Liver (tissue), 9 donors: Measurements from ENCODE around the gene HBP1. TPM values are rescaled to one million over a fixed set of nuclear protein-coding genes. Genes with fewer than 3 reads are reported as not detected.

ENCODE experiments used
- DNase-seq: peaks from one replicate; pipeline ENCODE4 v3.0.0-alpha.2; 2017; ENCODE audit warnings: low spot score
- H3K27ac ChIP-seq, 2 donors: one replicate each; pipeline ENCODE4 v1.7.0; 2013; ENCODE audit warnings: inconsistent platforms in 2 of 2, low read length in 2 of 2, control low read depth in 1 of 2, low read depth in 1 of 2, mild to moderate bottlenecking in 1 of 2
- H3K27me3 ChIP-seq, 4 donors: one replicate each; pipeline versions ENCODE4 v1.6.1 to v1.7.0; 2013; ENCODE audit warnings: low read length in 3 of 4, inconsistent platforms in 1 of 4, mild to moderate bottlenecking in 1 of 4, moderate library complexity in 1 of 4; ENCODE audit not compliant: control insufficient read depth in 4 of 4, insufficient read depth in 4 of 4
- H3K36me3 ChIP-seq, 4 donors: one replicate each; pipeline versions ENCODE4 v1.6.1 to v1.7.0; 2013; ENCODE audit warnings: low read length in 3 of 4, mild to moderate bottlenecking in 3 of 4, low read depth in 1 of 4, moderate library complexity in 1 of 4; ENCODE audit not compliant: control insufficient read depth in 4 of 4, insufficient read depth in 3 of 4
- H3K4me1 ChIP-seq, 4 donors: one replicate each; pipeline versions ENCODE4 v1.6.1 to v1.7.0; 2013; ENCODE audit warnings: low read length in 3 of 4, mild to moderate bottlenecking in 3 of 4, moderate library complexity in 1 of 4; ENCODE audit not compliant: control insufficient read depth in 4 of 4, insufficient read depth in 4 of 4
- H3K4me3 ChIP-seq, 3 donors: one replicate each; pipeline versions ENCODE4 v1.6.1 to v1.7.0; 2013; ENCODE audit warnings: low read length in 3 of 3, control low read depth in 1 of 3, low read depth in 1 of 3, mild to moderate bottlenecking in 1 of 3
- H3K9ac ChIP-seq, 2 donors: one replicate each; pipeline ENCODE4 v1.7.0; 2013; ENCODE audit warnings: low read length in 2 of 2, mild to moderate bottlenecking in 2 of 2, moderate library complexity in 2 of 2, control low read depth in 1 of 2, low read depth in 1 of 2
- H3K9me3 ChIP-seq, 4 donors: one replicate each; pipeline versions ENCODE4 v1.6.1 to v1.7.0; 2013; ENCODE audit warnings: low read length in 3 of 4; ENCODE audit not compliant: control insufficient read depth in 4 of 4
- ATF3 ChIP-seq: IDR thresholded peaks from 2 replicates; pipeline ENCODE4 v1.6.1; 2016; ENCODE audit warnings: antibody characterized with exemption
- CTCF ChIP-seq: fragments of 150-350 bp; IDR thresholded peaks from 2 replicates; pipeline ENCODE4 v1.5.1; 2017; ENCODE audit warnings: improper control_type of control experiment, low read depth, low read length; ENCODE audit not compliant: missing input control
- EGR1 ChIP-seq, 2 donors: IDR thresholded peaks; 2 replicates each; pipeline ENCODE4 v1.6.1; 2016 to 2018; ENCODE audit warnings: antibody characterized with exemption in 2 of 2, low read depth in 2 of 2
- FOXA1 ChIP-seq: IDR thresholded peaks from 2 replicates; pipeline ENCODE4 v1.6.1; 2016; ENCODE audit warnings: antibody characterized with exemption
- FOXA2 ChIP-seq: IDR thresholded peaks from 2 replicates; pipeline ENCODE4 v1.6.1; 2016; ENCODE audit warnings: antibody characterized with exemption
- GABPA ChIP-seq, 2 donors: IDR thresholded peaks in 1 of 2; conservative IDR thresholded peaks in 1 of 2; 2 replicates each; pipeline ENCODE4 v1.6.1; 2016; ENCODE audit warnings: antibody characterized with exemption in 2 of 2, mild to moderate bottlenecking in 1 of 2, moderate library complexity in 1 of 2
- HNF4G ChIP-seq: IDR thresholded peaks from 2 replicates; pipeline ENCODE4 v1.6.1; 2016; ENCODE audit warnings: antibody characterized with exemption
- JUND ChIP-seq, 2 donors: IDR thresholded peaks; 2 replicates each; pipeline ENCODE4 v1.6.1; 2016; ENCODE audit warnings: antibody characterized with exemption in 2 of 2
- MAX ChIP-seq: IDR thresholded peaks from 2 replicates; pipeline ENCODE4 v1.6.1; 2016; ENCODE audit warnings: antibody characterized with exemption
- NR2F2 ChIP-seq: IDR thresholded peaks from 2 replicates; pipeline ENCODE4 v1.6.1; 2016; ENCODE audit warnings: antibody characterized with exemption
- RAD21 ChIP-seq, 2 donors: IDR thresholded peaks; 2 replicates each; pipeline ENCODE4 v1.6.1; 2016; ENCODE audit warnings: antibody characterized with exemption in 2 of 2, mild to moderate bottlenecking in 2 of 2
- REST ChIP-seq: IDR thresholded peaks from 2 replicates; pipeline ENCODE4 v1.6.1; 2016; ENCODE audit warnings: antibody characterized with exemption, mild to moderate bottlenecking
- RXRA ChIP-seq, 2 donors: IDR thresholded peaks; 2 replicates each; pipeline ENCODE4 v1.6.1; 2017 to 2018; ENCODE audit warnings: antibody characterized with exemption in 2 of 2, mild to moderate bottlenecking in 1 of 2
- SP1 ChIP-seq: IDR thresholded peaks from 2 replicates; pipeline ENCODE4 v1.6.1; 2018; ENCODE audit warnings: antibody characterized with exemption, mild to moderate bottlenecking
- YY1 ChIP-seq: IDR thresholded peaks from 2 replicates; pipeline ENCODE4 v1.6.1; 2016; ENCODE audit warnings: antibody characterized with exemption, mild to moderate bottlenecking
- ZBTB33 ChIP-seq: IDR thresholded peaks from 2 replicates; pipeline ENCODE4 v1.6.1; 2016; ENCODE audit warnings: antibody characterized with exemption
- WGBS: extraction: QIAGEN DNeasy Blood & Tissue Kit; methylation state at CpG from one replicate; pipeline ENCODE4 v1.1.7; 2013; 5-methylcytosine and 5-hydroxymethylcytosine counted together
- polyA plus RNA-seq, 2 donors: library from polyadenylated mRNA; stranded (reverse) in 1 of 2; unstranded in 1 of 2; fragments of 200-250 nt in 1 of 2; fragments of >200 nt in 1 of 2; fragmentation: Nextera tagmentation in 1 of 2; extraction: Ambion mirVana in 1 of 2; gene quantifications; one replicate each; pipeline versions ENCODE4 v1.2.1 to v1.2.3, GENCODE V29; 2013 to 2015
- total RNA-seq, 2 donors: library from RNA; depleted of rRNA; stranded (reverse); fragments of >200 nt; gene quantifications; one replicate each; pipeline ENCODE4 v1.2.3, GENCODE V29; 2014
- donor health status: healthy.
- donor health status: healthy.
- donor health status: healthy.
- donor health status: healthy.
- donor health status: healthy.

The HBP1 gene
- total and polyA plus RNA-seq, 4 donors = 24.6 to 67.9 (median 48.1) TPM

- Histone ChIP-seq H3K27ac (peak overlapping the region; percentile 99 to 100), H3K36me3 (peaks cover 0 to 2% (median under 1%) of the 10 kb centered on the region in 4 donors), H3K9me3 (no peaks in the 10 kb centered on the region), H3K9ac (peak overlapping the region; percentile 61 to 75), H3K4me3 (peak overlapping the region; percentile 66 to 98 (median 92)), H3K27me3 (no peaks in the 10 kb centered on the region), H3K4me1 (peaks cover 5 to 27% (median 13%) of the 10 kb centered on the region in 4 donors)
- TF ChIP-seq GABPA (IDR thresholded peaks at IDR 0.05 in 1 of 2, conservative IDR thresholded peaks at IDR 0.05 in 1 of 2) (no peak), HNF4G (no peak), YY1 (no peak), FOXA2 (no peak), RAD21 (IDR thresholded peaks at IDR 0.05) (no peak), JUND (IDR thresholded peaks at IDR 0.05) (no peak), CTCF (no peak), MAX (peak; percentile 22), REST (no peak), EGR1 (IDR thresholded peaks at IDR 0.05; ENCODE audit: low read depth in 2 of 2) (no peak), ZBTB33 (no peak), ATF3 (no peak), NR2F2 (no peak), FOXA1 (no peak), RXRA (IDR thresholded peaks at IDR 0.05) (peak in 1 of 2 donors; percentile 2), SP1 (no peak)
- 10% methylated on average over 13 of the region's 13 CpGs for WGBS
- DNase-seq = no peak
Observed at GRCh38 chr7:107170051-107170915, 1.5 kb downstream of the HBP1 start.
